ENCODE data around the gene CACNA1A.

Gene CACNA1A

GRCh38 chr19:13214036-13214730 lies 292.1 kb downstream of the CACNA1A start:
- no peak for DNase-seq (ENCODE audit: low read depth, low spot score)
- H3K36me3 ChIP-seq (ENCODE audit: control insufficient read depth, insufficient read depth, low read length): no peaks in the 10 kb centered on the region
- peaks cover 4% of the 10 kb centered on the region for H3K4me1 ChIP-seq (ENCODE audit: control insufficient read depth, insufficient read depth, low read length)
- H3K9me3 ChIP-seq (ENCODE audit: control insufficient read depth, insufficient read depth, low read length): no peaks in the 10 kb centered on the region
- WGBS (ENCODE audit: insufficient coverage, insufficient read length): no CpG with 5 or more reads among the region's 19 CpGs
- no peaks in the 10 kb centered on the region for H3K27me3 ChIP-seq (ENCODE audit: control insufficient read depth, insufficient read depth, low read length)
- no peak overlapping the region for H3K4me3 ChIP-seq (ENCODE audit: low read length)
- no peak overlapping the region for H3K27ac ChIP-seq (ENCODE audit: low read length)

- peak; percentile 60 for DNase-seq (ENCODE audit: low read depth, low spot score)
- Histone ChIP-seq H3K27ac (ENCODE audit: low read length) (no peak overlapping the region), H3K9me3 (ENCODE audit: control insufficient read depth, insufficient read depth, low read length) (no peaks in the 10 kb centered on the region), H3K4me3 (ENCODE audit: low read length) (no peak overlapping the region), H3K27me3 (ENCODE audit: control insufficient read depth, insufficient read depth, low read length) (no peaks in the 10 kb centered on the region), H3K36me3 (ENCODE audit: control insufficient read depth, insufficient read depth, low read length) (no peaks in the 10 kb centered on the region; the same call in 1 of the 2 replicates), H3K4me1 (ENCODE audit: control insufficient read depth, insufficient read depth, low read length) (peaks cover 4% of the 10 kb centered on the region)
- WGBS (ENCODE audit: insufficient coverage, insufficient read length): no CpG with 5 or more reads among the region's 7 CpGs
These were observed 293.4 kb downstream of the CACNA1A start for GRCh38 chr19:13212759-13213330.

GRCh38 chr19:13211426-13212308 lies 294.6 kb downstream of the CACNA1A start:
- Histone ChIP-seq H3K36me3 (ENCODE audit: control insufficient read depth, insufficient read depth, low read length) (no peaks in the 10 kb centered on the region; the same call in 1 of the 2 replicates), H3K27ac (ENCODE audit: low read length) (no peak overlapping the region), H3K27me3 (ENCODE audit: control insufficient read depth, insufficient read depth, low read length) (no peaks in the 10 kb centered on the region), H3K4me1 (ENCODE audit: control insufficient read depth, insufficient read depth, low read length) (peaks cover 4% of the 10 kb centered on the region), H3K9me3 (ENCODE audit: control insufficient read depth, insufficient read depth, low read length) (no peaks in the 10 kb centered on the region), H3K4me3 (ENCODE audit: low read length) (no peak overlapping the region)
- WGBS (ENCODE audit: insufficient coverage, insufficient read length): no CpG with 5 or more reads among the region's 16 CpGs
- DNase-seq (ENCODE audit: low read depth, low spot score): no peak

GRCh38 chr19:13210941-13211340 lies 295.3 kb downstream of the CACNA1A start:
- WGBS (ENCODE audit: insufficient coverage, insufficient read length): no CpG with 5 or more reads among the region's 20 CpGs
- no peak for DNase-seq (ENCODE audit: low read depth, low spot score)
- Histone ChIP-seq H3K27me3 (ENCODE audit: control insufficient read depth, insufficient read depth, low read length) (no peaks in the 10 kb centered on the region), H3K27ac (ENCODE audit: low read length) (no peak overlapping the region), H3K4me1 (ENCODE audit: control insufficient read depth, insufficient read depth, low read length) (peaks cover 4% of the 10 kb centered on the region), H3K4me3 (ENCODE audit: low read length) (no peak overlapping the region; the same call in 1 of the 2 replicates), H3K9me3 (ENCODE audit: control insufficient read depth, insufficient read depth, low read length) (no peaks in the 10 kb centered on the region), H3K36me3 (ENCODE audit: control insufficient read depth, insufficient read depth, low read length) (no peaks in the 10 kb centered on the region; the same call in 1 of the 2 replicates)

- Histone ChIP-seq H3K4me3 (ENCODE audit: low read length) (no peak overlapping the region), H3K36me3 (ENCODE audit: control insufficient read depth, insufficient read depth, low read length) (no peaks in the 10 kb centered on the region; the same call in 1 of the 2 replicates), H3K9me3 (ENCODE audit: control insufficient read depth, insufficient read depth, low read length) (no peaks in the 10 kb centered on the region), H3K27me3 (ENCODE audit: control insufficient read depth, insufficient read depth, low read length) (no peaks in the 10 kb centered on the region), H3K4me1 (ENCODE audit: control insufficient read depth, insufficient read depth, low read length) (peaks cover 4% of the 10 kb centered on the region), H3K27ac (ENCODE audit: low read length) (no peak overlapping the region)
- WGBS (ENCODE audit: insufficient coverage, insufficient read length): no CpG with 5 or more reads among the region's 13 CpGs
- DNase-seq (ENCODE audit: low read depth, low spot score): no peak
These were observed 295.9 kb downstream of the CACNA1A start for GRCh38 chr19:13210339-13210775.

- H3K9me3 ChIP-seq (ENCODE audit: control insufficient read depth, insufficient read depth, low read length): no peaks in the 10 kb centered on the region
- no peaks in the 10 kb centered on the region; the same call in 1 of the 2 replicates for H3K36me3 ChIP-seq (ENCODE audit: control insufficient read depth, insufficient read depth, low read length)
- H3K27me3 ChIP-seq (ENCODE audit: control insufficient read depth, insufficient read depth, low read length): no peaks in the 10 kb centered on the region
- DNase-seq (ENCODE audit: low read depth, low spot score): no peak
- H3K4me1 ChIP-seq (ENCODE audit: control insufficient read depth, insufficient read depth, low read length): peaks cover 4% of the 10 kb centered on the region
- H3K4me3 ChIP-seq (ENCODE audit: low read length): no peak overlapping the region
- WGBS (ENCODE audit: insufficient coverage, insufficient read length): no CpG with 5 or more reads among the region's 13 CpGs
- H3K27ac ChIP-seq (ENCODE audit: low read length): no peak overlapping the region
These were observed 296.6 kb downstream of the CACNA1A start for GRCh38 chr19:13209484-13210338.

- H3K4me1 ChIP-seq (ENCODE audit: control insufficient read depth, insufficient read depth, low read length): peaks cover 4% of the 10 kb centered on the region
- H3K27me3 ChIP-seq (ENCODE audit: control insufficient read depth, insufficient read depth, low read length): no peaks in the 10 kb centered on the region
- no peak for DNase-seq (ENCODE audit: low read depth, low spot score)
- no peak overlapping the region for H3K27ac ChIP-seq (ENCODE audit: low read length)
- no peak overlapping the region for H3K4me3 ChIP-seq (ENCODE audit: low read length)
- no peaks in the 10 kb centered on the region for H3K9me3 ChIP-seq (ENCODE audit: control insufficient read depth, insufficient read depth, low read length)
- H3K36me3 ChIP-seq (ENCODE audit: control insufficient read depth, insufficient read depth, low read length): no peaks in the 10 kb centered on the region; the same call in 1 of the 2 replicates
- WGBS (ENCODE audit: insufficient coverage, insufficient read length): no CpG with 5 or more reads among the region's 52 CpGs
These were observed 297.4 kb downstream of the CACNA1A start for GRCh38 chr19:13208672-13209483.

GRCh38 chr19:13207846-13208671 lies 298.2 kb downstream of the CACNA1A start:
- DNase-seq (ENCODE audit: low read depth, low spot score): no peak
- H3K27ac ChIP-seq (ENCODE audit: low read length): no peak overlapping the region
- no peaks in the 10 kb centered on the region for H3K27me3 ChIP-seq (ENCODE audit: control insufficient read depth, insufficient read depth, low read length)
- peaks cover 4% of the 10 kb centered on the region for H3K4me1 ChIP-seq (ENCODE audit: control insufficient read depth, insufficient read depth, low read length)
- H3K9me3 ChIP-seq (ENCODE audit: control insufficient read depth, insufficient read depth, low read length): no peaks in the 10 kb centered on the region
- no peak overlapping the region for H3K4me3 ChIP-seq (ENCODE audit: low read length)
- WGBS (ENCODE audit: insufficient coverage, insufficient read length): no CpG with 5 or more reads among the region's 39 CpGs
- H3K36me3 ChIP-seq (ENCODE audit: control insufficient read depth, insufficient read depth, low read length): no peaks in the 10 kb centered on the region; the same call in 1 of the 2 replicates

Data from iPS DF 6.9 (cell line).